AG09319 (cell line): ENCODE measurements around the gene GPATCH2L.

ENCODE experiments used
- DNase-seq: peaks from one replicate; pipeline ENCODE4 v3.0.0-alpha.2; 2010; ENCODE audit warnings: low read depth; ENCODE audit errors: extremely low read depth
- CTCF ChIP-seq: IDR thresholded peaks from 2 replicates; pipeline ENCODE4 v1.5.1; 2011; ENCODE audit warnings: low read depth, mild to moderate bottlenecking, inconsistent platforms, low read length, moderate library complexity

GPATCH2L gene

GRCh38 chr14:76115010-76115422 is 36.7 kb upstream of the GPATCH2L start:
- TF ChIP-seq CTCF, result peak; percentile 16
- DNase-seq, result no peak

DNA sequence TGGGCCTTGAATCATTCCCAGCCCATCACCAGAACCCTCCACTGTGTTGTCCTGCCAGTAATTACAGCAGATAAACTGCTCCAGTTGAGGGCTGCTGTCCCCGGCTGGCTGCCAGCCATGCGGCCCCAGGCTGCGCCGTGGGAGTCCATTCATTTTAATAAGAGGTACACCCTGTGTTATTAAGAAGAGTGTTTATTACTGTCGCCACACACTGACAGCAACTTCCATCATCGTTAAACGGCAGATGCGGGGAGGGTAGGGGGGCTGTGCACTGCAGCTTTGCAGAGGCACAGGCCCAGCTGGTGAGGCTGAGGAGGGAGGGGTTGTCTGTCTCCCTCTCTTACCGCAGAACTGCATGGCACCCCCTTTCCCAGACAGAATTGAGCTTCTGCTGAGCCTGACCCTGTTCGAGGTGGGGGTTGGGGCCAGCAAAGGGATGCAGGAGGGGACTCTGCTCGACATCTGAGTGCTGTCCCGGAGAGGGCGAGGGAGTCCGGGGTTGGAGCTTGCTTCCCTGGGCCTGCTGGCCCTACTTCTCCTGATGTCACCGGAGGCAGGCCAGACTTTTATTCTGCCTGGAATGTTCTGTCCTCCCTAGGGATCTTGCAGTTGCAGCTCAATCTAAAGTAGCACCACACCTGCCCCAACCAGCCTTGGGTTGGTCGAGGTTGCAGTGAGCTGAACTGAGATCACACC is 33.8 kb upstream of the GPATCH2L start:
- no peak for DNase-seq
- no peak for TF ChIP-seq CTCF

GRCh38 chr14:76118594-76118993 is 33.1 kb upstream of the GPATCH2L start:
- TF ChIP-seq CTCF, result no peak
- DNase-seq, result no peak

DNA sequence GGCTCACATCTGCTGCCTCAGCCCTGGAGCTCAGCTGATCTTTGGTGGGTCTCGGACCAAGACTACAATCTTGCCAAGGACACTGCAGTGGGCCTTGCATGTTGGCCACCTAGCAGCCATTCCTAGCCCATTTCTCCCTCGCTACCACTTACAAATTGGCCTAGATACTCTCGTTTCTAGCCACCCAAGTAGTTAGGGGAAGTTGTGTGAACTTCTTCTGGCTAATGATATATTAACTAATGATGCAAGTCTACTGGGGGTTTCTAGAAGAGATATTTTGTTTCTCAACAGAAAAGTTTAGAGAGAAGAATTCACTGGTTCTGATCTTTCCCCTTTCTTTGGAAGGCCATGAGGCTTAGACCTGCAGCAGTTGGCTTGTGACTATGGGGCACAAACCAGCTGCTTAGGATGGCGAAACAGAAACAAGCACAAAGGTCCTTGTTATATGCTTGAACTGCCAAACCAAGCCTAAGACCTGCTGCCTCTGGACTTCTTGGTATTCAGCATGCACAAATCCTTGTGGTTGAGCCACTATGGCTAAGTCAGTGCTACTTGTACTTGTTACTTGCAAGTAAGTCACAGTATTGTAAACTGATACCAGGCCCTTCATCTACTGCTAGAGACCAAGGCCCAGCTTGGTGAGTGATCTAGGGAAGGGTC is 30.5 kb upstream of the GPATCH2L start:
- DNase-seq, result no peak
- TF ChIP-seq CTCF, result no peak

- TF ChIP-seq CTCF, result no peak
- DNase-seq, result no peak
Measured at GRCh38 chr14:76123426-76124225, 28.1 kb upstream of the GPATCH2L start.

DNA sequence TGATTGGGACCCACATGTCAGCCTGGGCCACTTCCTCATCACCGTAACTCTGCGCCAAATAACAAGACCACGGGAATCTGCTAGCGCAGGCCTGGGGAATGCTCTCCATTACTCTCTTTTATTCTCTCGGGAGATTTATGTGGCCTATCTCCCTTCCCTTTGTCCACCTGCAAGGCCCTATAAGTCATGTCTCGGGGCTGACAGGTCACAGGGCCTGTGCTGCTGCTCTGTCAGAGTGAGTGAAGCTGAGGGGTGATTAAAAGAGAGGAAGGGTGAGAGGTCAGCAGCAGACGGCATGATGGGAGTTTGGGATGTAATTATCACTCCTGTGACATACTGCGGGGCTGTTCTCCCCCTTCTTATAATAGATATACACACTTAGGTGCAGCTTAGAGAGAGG is 26.2 kb upstream of the GPATCH2L start:
- no peak for DNase-seq
- TF ChIP-seq CTCF, result no peak

DNA sequence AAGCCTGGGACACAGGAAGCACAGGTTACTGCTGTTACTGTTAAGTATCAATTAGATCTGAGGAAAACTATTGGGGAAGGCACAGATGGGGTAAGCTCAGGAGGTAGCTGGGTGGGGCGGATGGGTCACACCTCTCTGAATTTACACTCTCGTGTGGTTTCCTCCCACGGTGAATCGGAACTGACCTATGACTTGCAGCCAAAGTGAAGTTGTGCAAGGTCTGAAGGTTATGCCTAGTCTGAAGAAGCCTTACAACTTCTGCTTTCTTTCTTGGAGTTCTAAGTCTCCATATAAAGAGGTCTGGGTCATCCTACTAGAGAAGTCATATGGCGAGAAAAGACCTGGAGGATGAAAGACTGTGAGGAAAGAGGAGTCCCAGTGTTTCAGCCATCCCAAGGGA is 25.6 kb upstream of the GPATCH2L start:
- no peak for TF ChIP-seq CTCF
- no peak for DNase-seq
